GM18861 (cell line): ENCODE data around the gene STIP1.
A peak's percentile ranks its signal among the peaks of the same experiment; 100 is the strongest.

ENCODE experiments used
- ATAC-seq: cut with Tn5 transposase; IDR thresholded peaks from one replicate; pipeline ENCODE4 v1.9.1; 2021; ENCODE audit not compliant: unreplicated experiment

The STIP1 gene

GRCh38 chr11:64185693-64186491, at the start of gene STIP1:
STIP1 (plus strand) TSS chr11:64186171; CDS start chr11:64186262, 91 bp downstream.
- peak; percentile 81 for ATAC-seq

DNA sequence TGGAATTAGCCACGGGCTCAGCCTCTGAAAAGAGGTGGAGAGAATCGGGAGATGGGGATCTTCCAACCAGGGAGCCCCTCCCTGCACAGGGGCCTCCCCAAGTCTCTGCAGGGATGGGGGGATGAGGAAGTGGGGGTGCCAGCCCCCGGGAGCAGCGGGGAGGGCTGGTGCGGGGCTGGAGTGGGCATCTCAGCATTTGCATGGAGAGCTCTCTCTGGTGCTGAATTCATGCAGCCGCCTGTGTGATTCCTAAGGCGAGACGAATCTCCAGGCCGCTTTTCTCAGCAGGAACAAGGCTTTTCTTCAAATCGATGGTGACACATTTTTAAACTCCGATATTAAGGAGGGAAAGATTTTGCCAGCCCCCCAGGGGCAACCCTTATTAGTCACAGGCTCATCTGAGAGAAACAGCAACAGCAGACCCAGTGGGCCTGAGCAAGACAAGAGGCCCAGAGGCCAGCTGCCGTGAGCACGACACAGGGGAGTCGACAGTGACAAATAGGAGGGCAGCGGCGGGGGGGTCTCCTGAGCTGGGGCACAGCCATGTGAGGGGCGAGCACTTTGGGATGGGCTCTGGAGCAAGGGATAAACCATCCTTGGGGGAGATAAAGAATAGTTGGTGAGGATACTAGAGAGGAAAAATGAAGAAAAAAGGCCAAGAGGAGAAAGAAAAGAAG, 49.1 kb upstream of the STIP1 start:
- no peak for ATAC-seq

DNA sequence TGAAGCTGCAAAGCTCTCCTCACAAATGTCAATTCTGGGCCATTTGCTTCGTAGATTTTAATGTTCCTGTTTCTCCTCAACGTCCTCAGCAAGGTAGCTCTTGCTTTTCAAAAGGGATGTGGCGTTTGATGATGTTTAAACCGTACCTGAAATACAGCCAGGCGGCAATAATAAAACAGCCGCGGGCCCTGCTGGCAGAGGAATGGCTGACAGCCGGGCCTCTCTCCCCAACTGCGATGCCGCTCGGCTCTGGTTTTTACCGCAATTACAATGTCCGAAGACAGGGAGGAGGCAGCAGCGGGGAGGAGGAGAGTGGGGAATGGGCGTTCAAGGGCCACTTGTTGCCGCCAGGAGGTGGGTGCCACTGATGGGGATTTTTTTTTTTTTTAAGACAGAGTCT, 47.6 kb upstream of the STIP1 start:
- no peak for ATAC-seq

GRCh38 chr11:64139049-64139448, 46.9 kb upstream of the STIP1 start:
- ATAC-seq = no peak

DNA sequence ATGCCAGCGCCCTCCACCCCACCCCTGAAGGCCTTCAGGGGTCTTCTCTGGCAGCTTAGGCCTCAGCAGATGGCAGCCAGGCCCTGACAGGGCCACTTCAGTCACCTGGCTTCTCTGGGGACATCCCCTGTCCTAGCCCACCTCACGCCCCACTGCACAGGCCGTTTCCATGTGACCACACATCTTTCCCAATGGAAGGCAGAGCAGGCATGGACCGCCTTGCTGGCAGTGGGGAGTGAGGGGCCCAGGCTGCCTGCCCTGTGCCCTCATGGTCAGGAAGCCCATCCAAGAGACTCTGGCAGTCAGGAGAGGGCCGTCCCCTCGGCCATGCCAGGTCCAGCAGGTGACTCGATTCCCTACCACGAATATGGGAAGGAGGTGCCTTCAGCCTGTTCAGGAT, 45.9 kb upstream of the STIP1 start:
- ATAC-seq = no peak

DNA sequence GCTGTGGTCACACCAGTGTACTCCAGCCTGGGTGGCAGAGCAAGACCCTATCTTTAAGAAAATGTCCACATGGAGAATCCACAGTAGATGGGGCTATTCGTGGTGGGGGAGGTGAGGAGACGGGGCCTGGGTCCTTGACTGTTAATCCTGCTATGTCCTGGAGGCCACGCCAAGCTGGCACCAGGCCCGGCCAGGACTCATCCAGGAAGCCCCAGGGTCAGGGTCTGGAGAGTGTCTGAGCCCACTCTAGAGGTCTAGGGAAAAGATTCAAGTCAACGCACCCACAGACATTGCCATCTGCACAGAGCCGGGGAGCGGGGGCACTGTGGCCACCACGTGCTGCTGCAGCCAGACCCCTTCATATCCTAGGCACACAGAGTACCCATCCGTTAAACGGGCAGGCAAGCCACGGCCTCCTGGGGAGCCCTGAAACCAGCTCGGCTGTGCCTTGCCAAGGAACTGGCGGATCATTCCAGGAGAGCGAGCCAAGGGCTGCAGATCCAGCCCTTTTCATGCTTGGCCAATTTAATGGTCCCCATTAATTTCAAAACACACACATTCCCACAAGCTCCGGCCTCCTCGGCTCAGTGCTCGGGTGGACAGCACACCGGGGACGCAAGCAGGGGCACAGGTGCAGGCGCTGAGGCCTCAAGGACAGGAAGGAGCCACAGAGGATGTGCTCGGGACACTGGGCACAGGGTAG, 44.7 kb upstream of the STIP1 start:
- ATAC-seq = no peak

- ATAC-seq = no peak
Measured at GRCh38 chr11:64144587-64145472, 41.1 kb upstream of the STIP1 start.

- ATAC-seq = no peak
Measured at GRCh38 chr11:64146036-64146955, 39.7 kb upstream of the STIP1 start.

DNA sequence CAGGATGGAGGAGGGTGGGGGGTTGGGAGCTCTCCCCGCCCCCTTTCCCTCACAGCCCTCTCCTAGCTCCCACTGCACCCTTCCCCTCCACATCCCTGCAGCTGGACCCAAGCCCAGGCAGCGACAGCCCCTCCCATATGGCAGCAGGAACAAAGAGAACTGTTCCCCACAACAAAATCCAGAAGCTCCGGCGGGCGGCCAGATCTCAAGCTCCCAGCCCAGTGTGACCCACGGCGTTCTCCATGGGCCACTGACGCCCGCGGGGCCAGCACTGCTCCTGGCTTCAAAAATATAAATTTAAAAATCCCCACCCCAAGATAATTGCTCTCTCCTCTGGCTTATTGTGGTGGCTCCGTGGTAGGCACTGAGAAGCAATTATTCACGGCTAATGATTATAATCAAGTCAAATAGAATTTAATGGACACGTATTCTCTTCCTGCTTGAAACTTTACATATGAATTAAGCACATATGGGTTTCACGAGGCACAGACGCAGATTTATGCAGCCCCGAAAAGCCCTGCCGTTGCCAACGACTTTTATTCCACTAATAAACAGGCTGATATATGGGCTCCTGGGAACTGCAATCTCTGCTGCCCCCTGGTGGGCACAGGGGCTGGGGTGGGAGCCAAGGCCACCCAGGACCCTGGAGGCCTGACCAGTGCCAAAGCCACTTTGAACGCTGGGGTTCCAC, 37.6 kb upstream of the STIP1 start:
- no peak for ATAC-seq

- ATAC-seq = no peak
Measured at GRCh38 chr11:64148917-64149617, 36.9 kb upstream of the STIP1 start.

DNA sequence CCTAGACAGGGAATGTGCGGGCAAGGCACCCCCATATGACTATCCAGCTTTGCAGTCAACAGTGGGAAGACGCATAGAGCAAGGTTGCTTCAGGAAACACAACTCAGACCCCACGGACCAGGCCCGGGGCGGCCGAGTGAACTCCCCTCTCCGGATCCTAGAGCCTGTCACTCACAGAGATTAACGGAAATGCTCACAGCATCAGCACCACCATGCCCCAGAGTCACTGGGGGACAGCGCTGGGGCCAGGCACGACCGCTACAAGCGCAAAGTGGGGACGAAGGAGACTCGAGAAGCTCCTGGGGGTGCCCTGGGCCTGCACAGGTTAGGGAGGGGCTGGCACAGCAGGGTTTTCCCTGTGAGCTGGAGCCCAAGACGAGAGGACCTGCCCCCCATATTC, 35.9 kb upstream of the STIP1 start:
- ATAC-seq = no peak

GRCh38 chr11:64150481-64151239, 35.3 kb upstream of the STIP1 start:
- no peak for ATAC-seq

DNA sequence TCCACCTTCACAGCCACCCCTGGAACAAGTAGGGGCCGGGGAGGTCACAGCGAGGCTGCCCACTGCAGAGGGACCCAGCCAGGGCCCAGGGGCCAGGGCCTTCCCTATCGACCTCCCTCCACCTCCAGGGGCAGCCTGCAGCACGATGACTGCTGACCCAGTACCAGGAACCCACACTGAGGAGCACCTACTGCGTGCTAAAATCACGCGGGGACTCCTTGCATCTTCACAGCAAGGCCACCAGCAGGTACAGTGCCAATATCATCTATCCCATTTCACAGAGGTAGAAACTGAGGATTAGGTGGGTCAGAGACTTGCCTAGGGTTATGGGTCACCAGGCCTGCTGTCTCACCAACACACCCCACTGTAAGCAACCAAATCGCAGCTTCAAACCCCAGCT, 34.6 kb upstream of the STIP1 start:
- ATAC-seq = no peak

GRCh38 chr11:64152841-64153691, 32.9 kb upstream of the STIP1 start:
- ATAC-seq = peak; percentile 67

- no peak for ATAC-seq
Measured at GRCh38 chr11:64153812-64154211, 32.2 kb upstream of the STIP1 start.

- no peak for ATAC-seq
Measured at GRCh38 chr11:64156235-64157011, 29.5 kb upstream of the STIP1 start.
